Bronchial epithelial cell (primary cell): ENCODE measurements around the gene MACROH2A2. TPM values are rescaled to one million over a fixed set of nuclear protein-coding genes. Genes with fewer than 3 reads are reported as not detected.

Experiments
- DNase-seq: peaks from one replicate; pipeline ENCODE4 v3.0.0-alpha.2; 2010; ENCODE audit warnings: low read depth
- FAIRE-seq: peaks from 2 replicates; lab custom pipeline; 2011; peaks lifted over from hg19 to GRCh38; lab: Jason Lieb, UNC
- H3K27me3 ChIP-seq: 2 replicates; pipeline ENCODE4 v1.5.1; 2011; ENCODE audit warnings: low read length; ENCODE audit not compliant: control insufficient read depth, insufficient read depth
- H3K36me3 ChIP-seq: 2 replicates; pipeline ENCODE4 v1.5.1; 2011; ENCODE audit warnings: low read length; ENCODE audit not compliant: control insufficient read depth, insufficient read depth
- H3K4me3 ChIP-seq: 2 replicates; pipeline ENCODE4 v1.5.1; 2011; ENCODE audit warnings: mild to moderate bottlenecking, low read depth, low read length, control low read depth
- CTCF ChIP-seq: IDR thresholded peaks from 2 replicates; pipeline ENCODE4 v1.5.1; 2011; ENCODE audit warnings: mild to moderate bottlenecking, moderate library complexity, low read length, control low read depth, inconsistent platforms; ENCODE audit not compliant: insufficient read depth, severe bottlenecking
- total RNA-seq: library from RNA; depleted of rRNA; stranded (reverse); fragments of >200 nt; gene quantifications from 2 replicates; pipeline ENCODE4 v1.2.1, GENCODE V29; 2014

Gene MACROH2A2
- total RNA-seq, 1 donor from 2014 or later, result 11.3 TPM

GRCh38 chr10:70090951-70091350, 38.3 kb downstream of the MACROH2A2 start:
- Histone ChIP-seq H3K27me3 (no peaks in the 10 kb centered on the region), H3K4me3 (no peak overlapping the region), H3K36me3 (peaks cover 4% of the 10 kb centered on the region)
- TF ChIP-seq CTCF, result no peak
- DNase-seq, result no peak
- FAIRE-seq, result no peak

DNA sequence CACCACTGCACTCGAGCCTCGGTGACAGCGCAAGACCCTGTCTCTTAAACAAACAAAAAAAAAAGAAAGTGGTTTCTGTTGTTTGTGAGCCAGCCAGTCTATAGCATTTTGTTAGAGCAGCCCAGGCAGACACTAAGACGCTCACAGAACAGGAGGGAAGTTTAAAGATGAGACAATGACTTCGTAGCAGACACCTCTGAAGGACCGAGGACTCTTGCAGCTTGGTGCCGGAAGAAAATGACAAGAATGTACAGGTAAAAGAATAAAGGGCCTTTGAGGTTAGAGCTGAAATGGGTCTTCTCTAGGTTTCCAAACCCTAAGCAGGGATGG, 39.7 kb downstream of the MACROH2A2 start:
- DNase-seq, result no peak
- Histone ChIP-seq H3K36me3 (peaks cover 4% of the 10 kb centered on the region), H3K27me3 (no peaks in the 10 kb centered on the region), H3K4me3 (no peak overlapping the region)
- no peak for TF ChIP-seq CTCF
- FAIRE-seq, result no peak

DNA sequence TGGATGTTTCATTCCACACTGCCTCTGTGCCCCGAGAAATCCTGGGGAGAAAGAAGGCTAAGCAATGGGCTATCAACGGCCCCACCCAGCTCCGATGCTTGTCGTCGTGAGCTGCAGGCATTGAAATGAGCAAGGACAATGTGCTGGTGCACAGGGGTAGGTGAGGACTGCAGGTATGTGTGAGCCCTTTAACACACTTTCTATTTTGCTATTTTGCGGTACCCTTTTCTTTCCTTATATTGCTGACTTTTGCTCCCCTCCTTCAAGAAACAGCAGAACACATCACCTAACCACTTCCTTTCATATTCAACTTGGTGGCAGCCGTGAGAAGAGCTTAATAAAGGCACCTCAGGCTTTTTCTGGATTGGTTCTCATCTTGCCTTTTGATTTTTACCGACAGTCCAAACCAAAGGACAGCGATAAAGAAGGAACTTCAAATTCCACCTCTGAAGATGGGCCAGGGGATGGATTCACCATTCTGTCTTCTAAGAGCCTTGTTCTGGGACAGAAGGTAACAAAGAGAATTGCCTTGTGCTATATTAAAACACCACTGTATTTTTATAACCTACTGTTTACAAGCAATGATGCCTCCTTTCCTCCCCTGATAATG, 40.8 kb downstream of the MACROH2A2 start:
- FAIRE-seq, result no peak
- H3K4me3 ChIP-seq, result no peak overlapping the region
- no peak for TF ChIP-seq CTCF
- H3K36me3 ChIP-seq, result peaks cover 4% of the 10 kb centered on the region
- no peaks in the 10 kb centered on the region for H3K27me3 ChIP-seq
- no peak for DNase-seq

DNA sequence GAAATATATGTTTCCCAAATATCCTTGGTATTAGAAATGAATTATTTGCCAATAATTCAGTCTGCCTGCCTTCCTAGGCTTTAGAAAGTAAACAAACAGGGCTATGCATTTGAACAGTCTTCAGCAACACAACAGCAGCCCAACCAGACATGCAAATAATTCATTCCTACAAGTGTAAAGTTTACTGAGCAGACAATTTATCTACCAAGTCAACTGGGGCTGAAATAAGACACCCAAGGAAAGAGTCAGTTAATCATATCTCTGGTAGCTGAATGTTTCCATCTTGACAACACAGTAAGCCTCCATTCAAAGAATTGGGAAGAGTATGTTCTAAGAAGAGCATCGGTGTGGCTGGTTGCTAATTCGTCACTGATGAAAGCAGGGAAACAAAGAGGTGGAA, 41.6 kb downstream of the MACROH2A2 start:
- FAIRE-seq, result no peak
- Histone ChIP-seq H3K27me3 (no peaks in the 10 kb centered on the region), H3K4me3 (no peak overlapping the region), H3K36me3 (peaks cover 4% of the 10 kb centered on the region)
- TF ChIP-seq CTCF, result no peak
- DNase-seq, result no peak

- peaks cover 4% of the 10 kb centered on the region for H3K36me3 ChIP-seq
- FAIRE-seq (no peak), DNase-seq (no peak)
- no peak for TF ChIP-seq CTCF
- H3K4me3 ChIP-seq, result no peak overlapping the region
- H3K27me3 ChIP-seq, result no peaks in the 10 kb centered on the region
Measured at GRCh38 chr10:70096016-70096704, 43.5 kb downstream of the MACROH2A2 start.
